Prostate gland (tissue), 2 donors: ENCODE measurements around the gene GMPR. TPM values are rescaled to one million over a fixed set of nuclear protein-coding genes. Genes with fewer than 3 reads are reported as not detected.

Experiments used
- DNase-seq: peaks from one replicate; pipeline ENCODE4 v3.0.0-alpha.2; 2019; ENCODE audit warnings: low spot score
- H3K27ac ChIP-seq, 2 donors: fragments of 200-600 bp; sonication (generic); 2 replicates each; pipeline ENCODE4 v1.5.1; 2017 to 2019
- H3K27me3 ChIP-seq: fragments of 200-600 bp; sonication (generic); replicated peaks from 2 replicates; pipeline ENCODE4 v1.5.1; 2019; ENCODE audit not compliant: insufficient read depth
- H3K36me3 ChIP-seq, 2 donors: fragments of 200-600 bp; sonication (generic); 1 replicate in 1 of 2; 2 replicates in 1 of 2; pipeline versions ENCODE4 v1.5.1 to v1.8.1; 2017 to 2019
- H3K4me1 ChIP-seq: fragments of 200-600 bp; sonication (generic); replicated peaks from 2 replicates; pipeline ENCODE4 v1.5.1; 2019
- H3K4me3 ChIP-seq, 2 donors: fragments of 200-600 bp; sonication (generic); 2 replicates each; pipeline ENCODE4 v1.5.1; 2017 to 2019
- H3K9me3 ChIP-seq: fragments of 200-600 bp; sonication (generic); 2 replicates; pipeline ENCODE4 v1.5.1; 2017
- CTCF ChIP-seq, 4 experiments: fragments of 200-600 bp in 2 of 4; fragments of 450-650 bp in 2 of 4; sonication (generic) in 2 of 4; IDR thresholded peaks; 1 replicate in 3 of 4; 2 replicates in 1 of 4; pipeline ENCODE4 v1.5.1; 2016 to 2019; ENCODE audit warnings: antibody characterized with exemption in 4 of 4, mild to moderate bottlenecking in 2 of 4, moderate library complexity in 2 of 4
- POLR2A ChIP-seq: fragments of 450-650 bp; IDR thresholded peaks from one replicate; pipeline ENCODE4 v1.6.1; 2016; ENCODE audit warnings: antibody characterized with exemption, mild to moderate bottlenecking
- POLR2AphosphoS5 ChIP-seq: sonication (generic); formaldehyde crosslinking; IDR thresholded peaks from one replicate; pipeline ENCODE4 v1.6.1; 2017; ENCODE audit warnings: antibody characterized with exemption
- WGBS: methylation state at CpG from one replicate; pipeline ENCODE4 v1.1.5; 2018; 5-methylcytosine and 5-hydroxymethylcytosine counted together
- intact Hi-C: fragments of 100-400 bp; cut with DNase I; formaldehyde crosslinking; loops from one replicate; pipeline ENCODE4 v1.14.2; 2022
- total RNA-seq, 2 donors: library from RNA; depleted of rRNA; stranded (reverse); fragments of >200 nt; gene quantifications; one replicate each; pipeline ENCODE4 v1.1.0, GENCODE V29; 2016

Gene GMPR
- total RNA-seq, 2 donors from 2014 or later: 228 to 266 TPM

- 6% methylated on average over 16 of the region's 16 CpGs for WGBS
- intact Hi-C loops: loop anchor here (5.0 kb wide), 1 partner anchor 78 kb away; no protein-coding TSS in a partner anchor
- Histone ChIP-seq H3K4me1 (peaks cover 11% of the 10 kb centered on the region), H3K27me3 (no peaks in the 10 kb centered on the region), H3K27ac (peak overlapping the region; percentile 55 to 64), H3K4me3 (no peak overlapping the region), H3K36me3 (no peaks in the 10 kb centered on the region), H3K9me3 (no peaks in the 10 kb centered on the region)
- peak; percentile 63 for DNase-seq
- TF ChIP-seq POLR2A (no peak), CTCF (IDR thresholded peaks at IDR 0.05) (no peak), POLR2AphosphoS5 (peak; percentile 68)
Observed at GRCh38 chr6:16319813-16320532, 81.6 kb downstream of the GMPR start.

- TF ChIP-seq POLR2AphosphoS5 (peak; percentile 7), POLR2A (no peak)
- WGBS: 65% methylated on average over 21 of the region's 21 CpGs
- Histone ChIP-seq H3K27ac (peak overlapping the region; percentile 55 to 64), H3K36me3 (no peaks in the 10 kb centered on the region), H3K4me3 (no peak overlapping the region), H3K9me3 (no peaks in the 10 kb centered on the region), H3K27me3 (no peaks in the 10 kb centered on the region), H3K4me1 (peaks cover 11% of the 10 kb centered on the region)
- intact Hi-C loops: loop anchor here (5.0 kb wide), 1 partner anchor 78 kb away; no protein-coding TSS in a partner anchor
- DNase-seq: no peak
Observed at GRCh38 chr6:16320533-16321340, 82.3 kb downstream of the GMPR start.

GRCh38 chr6:16321341-16321710 is 82.9 kb downstream of the GMPR start:
- Histone ChIP-seq H3K4me3 (no peak overlapping the region), H3K27me3 (no peaks in the 10 kb centered on the region), H3K36me3 (no peaks in the 10 kb centered on the region), H3K9me3 (no peaks in the 10 kb centered on the region), H3K4me1 (peaks cover 11% of the 10 kb centered on the region), H3K27ac (peak overlapping the region; percentile 30 to 47)
- 60% methylated on average over 7 of the region's 7 CpGs for WGBS
- no peak for DNase-seq
- intact Hi-C loops: loop anchor here (5.0 kb wide), 1 partner anchor 79 kb away; no protein-coding TSS in a partner anchor
- TF ChIP-seq CTCF (IDR thresholded peaks at IDR 0.05) (no peak), POLR2AphosphoS5 (no peak), POLR2A (no peak)

DNA sequence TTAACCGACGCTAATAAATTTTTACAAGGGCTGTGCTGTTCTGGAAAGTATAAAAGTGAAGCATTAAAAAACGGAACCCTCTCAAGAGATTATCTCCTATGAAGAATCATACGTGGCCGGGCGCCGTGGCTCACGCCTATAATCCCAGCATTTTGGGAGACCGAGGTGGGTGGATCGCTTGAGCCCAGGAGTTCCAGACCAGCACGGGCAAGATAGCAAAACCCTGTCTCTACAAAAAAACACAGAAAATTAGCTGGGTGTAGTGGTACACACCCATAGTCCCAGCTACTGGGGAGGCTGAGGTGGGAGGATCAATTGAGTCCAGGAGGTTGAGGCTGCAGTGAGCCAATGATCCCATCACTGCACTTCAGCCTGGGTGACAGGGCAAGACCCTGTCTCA is 83.4 kb downstream of the GMPR start:
- DNase-seq: no peak
- Histone ChIP-seq H3K9me3 (no peaks in the 10 kb centered on the region), H3K4me1 (peaks cover 11% of the 10 kb centered on the region), H3K27ac (peak overlapping the region in 1 of 2 donors; percentile 26), H3K27me3 (no peaks in the 10 kb centered on the region), H3K36me3 (peaks cover 0 to 1% of the 10 kb centered on the region in 2 donors), H3K4me3 (no peak overlapping the region)
- WGBS: 38% methylated on average over 11 of the region's 11 CpGs
- intact Hi-C loops: loop anchor here (5.0 kb wide), 1 partner anchor 80 kb away; no protein-coding TSS in a partner anchor
- no peak for TF ChIP-seq CTCF (IDR thresholded peaks at IDR 0.05)
- TF ChIP-seq POLR2AphosphoS5: no peak

DNA sequence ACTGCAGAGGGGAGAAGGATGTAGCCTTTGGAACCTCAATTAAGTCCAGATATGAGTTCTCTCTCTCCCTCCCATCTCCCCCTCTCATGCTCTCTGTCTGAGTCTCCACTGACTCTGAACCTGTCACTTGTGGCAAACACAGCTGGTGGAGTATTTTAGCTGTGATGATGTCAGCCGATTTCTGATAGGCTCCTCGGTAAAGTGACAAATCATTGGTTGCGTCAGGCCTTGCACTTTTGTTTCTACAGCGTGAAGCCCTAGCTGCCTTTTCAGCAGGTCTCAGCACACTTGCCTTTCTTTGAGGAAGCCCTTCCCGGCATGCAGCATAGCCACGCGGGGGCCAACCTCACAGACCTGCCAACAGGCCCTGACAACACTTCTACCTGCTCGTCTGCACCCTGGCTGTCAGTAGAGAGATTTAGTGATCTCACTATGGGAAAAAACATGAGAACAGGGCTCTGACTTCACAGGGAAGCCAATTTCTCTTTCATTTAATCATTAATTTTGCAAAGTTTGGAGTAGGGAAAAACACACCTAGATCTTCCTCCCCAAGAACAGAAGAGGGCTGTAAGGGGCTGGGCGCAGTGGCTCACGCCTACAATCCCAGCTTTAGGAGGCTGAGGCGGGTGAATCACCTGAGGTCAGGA is 84.4 kb downstream of the GMPR start:
- intact Hi-C loops: loop anchor here (5.0 kb wide), 1 partner anchor 80 kb away; no protein-coding TSS in a partner anchor
- H3K9me3 ChIP-seq: no peaks in the 10 kb centered on the region
- WGBS: 42% methylated on average over 11 of the region's 11 CpGs
- TF ChIP-seq POLR2AphosphoS5 (peak; percentile 44), CTCF (IDR thresholded peaks at IDR 0.05) (no peak)
- peak overlapping the region; percentile 5 to 24 for H3K27ac ChIP-seq
- no peak overlapping the region for H3K4me3 ChIP-seq
- H3K4me1 ChIP-seq: peaks cover 11% of the 10 kb centered on the region
- H3K36me3 ChIP-seq: peaks cover 0 to 11% of the 10 kb centered on the region in 2 donors
- DNase-seq: peak; percentile 21
- no peaks in the 10 kb centered on the region for H3K27me3 ChIP-seq
